ENCODE measurements around the gene FAHD1. TPM values are rescaled to one million over a fixed set of nuclear protein-coding genes. Genes with fewer than 3 reads are reported as not detected.

The FAHD1 gene
- total and polyA plus RNA-seq, 2 experiments from 2014 or later = 39.7 to 40.9 TPM

DNA sequence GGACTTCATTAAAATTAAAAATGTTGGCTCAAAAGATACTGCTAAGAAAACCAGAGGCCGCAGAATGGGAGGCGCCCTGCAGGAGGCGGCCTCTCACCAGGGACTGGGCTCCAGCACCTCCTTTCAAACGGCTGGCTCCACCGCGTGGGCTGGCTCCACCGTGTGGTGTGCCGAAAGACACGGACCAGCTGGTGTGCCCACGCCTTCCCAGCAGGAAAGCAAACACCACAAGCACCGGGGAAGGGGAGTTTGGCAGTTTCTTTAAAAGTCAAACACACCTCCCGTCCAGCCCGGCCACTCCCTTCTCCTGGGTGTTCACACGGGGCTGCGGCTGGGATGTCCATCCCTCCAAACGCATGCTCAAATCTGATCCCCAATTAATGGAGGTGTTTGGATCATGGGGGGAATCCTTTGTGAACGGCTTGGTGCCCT is 14.3 kb upstream of the FAHD1 start:
- peaks cover 7% of the 10 kb centered on the region for H3F3A ChIP-seq (ENCODE audit: insufficient read depth)
- no peak for TF ChIP-seq EZH2 (IDR thresholded peaks at IDR 0.05; ENCODE audit: insufficient read depth, poor library complexity, severe bottlenecking)
- no peak for TF ChIP-seq EZH2phosphoT487 (IDR thresholded peaks at IDR 0.05; ENCODE audit: insufficient read depth, low read depth)
- H3K9me2 ChIP-seq (ENCODE audit: insufficient read depth) = no peaks in the 10 kb centered on the region
- H3K27me3 ChIP-seq (replicated peaks; ENCODE audit: insufficient read depth) = no peaks in the 10 kb centered on the region
- H3K9ac ChIP-seq = no peak overlapping the region
- in situ Hi-C loops (cut with MboI) = no loop called here
- peak; percentile 80 for DNase-seq
- no peak overlapping the region for H2AFZ ChIP-seq
- no peaks in the 10 kb centered on the region for H3K4me1 ChIP-seq (ENCODE audit: insufficient read depth)
- 32 to 33% methylated on average over 17 of the region's 17 CpGs for WGBS, 2 experiments (ENCODE audit: low coverage in 1 of 2, low lambda C conversion rate in 2 of 2, missing lambda C conversion rate in 2 of 2)
- H4K20me1 ChIP-seq (ENCODE audit: insufficient read depth) = no peaks in the 10 kb centered on the region
- H3K4me2 ChIP-seq (ENCODE audit: unreplicated experiment) = peak overlapping the region; percentile 14
- H3K79me2 ChIP-seq (ENCODE audit: insufficient read depth) = no peaks in the 10 kb centered on the region
- no peak overlapping the region for H3K4me3 ChIP-seq
- no peak overlapping the region for H3K27ac ChIP-seq
- H3K36me3 ChIP-seq (ENCODE audit: low read depth) = no peaks in the 10 kb centered on the region; the same call in 1 of the 2 replicates
- H3K9me3 ChIP-seq (ENCODE audit: low read depth) = no peaks in the 10 kb centered on the region

DNA sequence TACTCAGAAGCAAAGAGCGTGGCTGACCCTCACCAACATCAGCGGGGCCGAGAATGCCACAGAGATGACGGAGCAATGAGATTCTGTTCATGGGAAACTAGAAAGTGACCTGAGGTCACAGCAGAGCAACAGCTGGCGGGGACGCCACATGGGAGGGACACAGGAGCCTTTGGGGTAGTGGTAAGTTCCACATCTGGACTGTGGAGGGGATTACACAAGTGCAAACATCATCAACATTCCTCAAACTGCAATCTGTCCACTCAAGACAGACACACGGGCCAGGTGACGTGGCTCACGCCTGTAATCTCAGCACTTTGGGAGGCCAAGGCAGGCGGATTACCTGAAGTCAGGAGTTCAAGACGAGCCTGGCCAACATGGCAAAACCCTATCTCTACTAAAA is 11.5 kb upstream of the FAHD1 start:
- TF ChIP-seq EZH2 (IDR thresholded peaks at IDR 0.05; ENCODE audit: insufficient read depth, poor library complexity, severe bottlenecking) = no peak
- TF ChIP-seq EZH2phosphoT487 (IDR thresholded peaks at IDR 0.05; ENCODE audit: insufficient read depth, low read depth) = no peak
- Histone ChIP-seq H3F3A (ENCODE audit: insufficient read depth) (peaks cover 7% of the 10 kb centered on the region), H4K20me1 (ENCODE audit: insufficient read depth) (no peaks in the 10 kb centered on the region), H3K79me2 (ENCODE audit: insufficient read depth) (no peaks in the 10 kb centered on the region), H3K4me2 (ENCODE audit: unreplicated experiment) (no peak overlapping the region), H2AFZ (no peak overlapping the region), H3K4me3 (no peak overlapping the region), H3K36me3 (ENCODE audit: low read depth) (no peaks in the 10 kb centered on the region; the same call in 1 of the 2 replicates), H3K4me1 (ENCODE audit: insufficient read depth) (no peaks in the 10 kb centered on the region), H3K27ac (no peak overlapping the region), H3K9me2 (ENCODE audit: insufficient read depth) (no peaks in the 10 kb centered on the region), H3K27me3 (replicated peaks; ENCODE audit: insufficient read depth) (no peaks in the 10 kb centered on the region), H3K9ac (no peak overlapping the region), H3K9me3 (ENCODE audit: low read depth) (no peaks in the 10 kb centered on the region)
- DNase-seq = no peak
- 89 to 90% methylated on average over 11 of the region's 11 CpGs for WGBS, 2 experiments (ENCODE audit: low coverage in 1 of 2, low lambda C conversion rate in 2 of 2, missing lambda C conversion rate in 2 of 2)
- in situ Hi-C loops (cut with MboI) = no loop called here

DNA sequence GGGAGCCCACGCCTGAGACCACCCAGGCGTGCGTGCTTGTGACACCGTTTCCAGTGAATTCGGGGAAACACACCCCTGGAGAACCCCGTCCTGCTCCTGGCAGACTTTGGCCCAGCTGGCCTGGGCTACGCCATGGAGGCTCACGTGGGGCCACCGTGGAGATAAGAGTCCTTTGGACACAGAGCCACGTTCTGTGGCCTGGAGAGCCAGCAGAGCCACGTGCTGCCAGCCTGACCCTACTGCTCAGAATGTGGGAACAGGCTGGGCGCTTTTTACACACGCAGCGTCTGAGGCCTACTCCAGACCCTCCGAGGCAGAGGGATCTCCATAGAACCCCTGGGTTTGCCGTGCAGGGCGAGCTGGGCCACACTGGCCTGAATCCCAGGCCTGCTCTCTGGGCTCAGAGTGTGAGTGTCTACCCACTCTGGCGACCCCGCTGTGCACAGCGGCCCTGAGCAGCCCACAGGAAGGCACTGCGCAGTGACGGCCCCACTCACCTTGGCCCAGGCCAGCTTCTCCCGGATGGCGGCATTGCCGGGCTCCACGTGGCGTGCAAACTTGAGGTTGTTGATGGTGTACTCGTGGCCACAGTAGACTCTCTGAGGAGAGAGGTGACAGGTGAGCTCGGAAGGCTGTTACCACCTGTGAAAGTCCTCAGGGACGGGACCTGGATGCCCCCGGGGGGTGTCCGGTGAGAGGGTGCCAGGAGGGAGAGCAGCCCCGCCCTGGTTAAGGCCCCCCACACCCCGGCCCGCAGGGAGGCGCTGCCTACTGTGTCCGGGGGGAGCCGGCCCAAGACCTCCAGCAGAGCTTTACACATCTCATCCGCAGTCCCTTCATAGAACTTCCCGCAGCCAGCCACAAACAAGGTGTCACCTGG is 10.4 kb upstream of the FAHD1 start:
- Histone ChIP-seq H3K27me3 (replicated peaks; ENCODE audit: insufficient read depth) (no peaks in the 10 kb centered on the region), H3K4me2 (ENCODE audit: unreplicated experiment) (no peak overlapping the region), H3K4me1 (ENCODE audit: insufficient read depth) (no peaks in the 10 kb centered on the region), H3K36me3 (ENCODE audit: low read depth) (no peaks in the 10 kb centered on the region; the same call in 1 of the 2 replicates), H3K4me3 (no peak overlapping the region), H3K9me2 (ENCODE audit: insufficient read depth) (no peaks in the 10 kb centered on the region), H3K9ac (no peak overlapping the region), H3K9me3 (ENCODE audit: low read depth) (no peaks in the 10 kb centered on the region), H3K79me2 (ENCODE audit: insufficient read depth) (no peaks in the 10 kb centered on the region), H3F3A (ENCODE audit: insufficient read depth) (peaks cover 7% of the 10 kb centered on the region), H3K27ac (no peak overlapping the region), H2AFZ (no peak overlapping the region), H4K20me1 (ENCODE audit: insufficient read depth) (no peaks in the 10 kb centered on the region)
- WGBS, 2 experiments (ENCODE audit: low coverage in 1 of 2, low lambda C conversion rate in 2 of 2, missing lambda C conversion rate in 2 of 2) = 91 to 92% methylated on average over 35 to 40 of the region's 40 CpGs
- TF ChIP-seq EZH2 (IDR thresholded peaks at IDR 0.05; ENCODE audit: insufficient read depth, poor library complexity, severe bottlenecking) = no peak
- TF ChIP-seq EZH2phosphoT487 (IDR thresholded peaks at IDR 0.05; ENCODE audit: insufficient read depth, low read depth) = no peak
- DNase-seq = no peak
- in situ Hi-C loops (cut with MboI) = no loop called here

DNA sequence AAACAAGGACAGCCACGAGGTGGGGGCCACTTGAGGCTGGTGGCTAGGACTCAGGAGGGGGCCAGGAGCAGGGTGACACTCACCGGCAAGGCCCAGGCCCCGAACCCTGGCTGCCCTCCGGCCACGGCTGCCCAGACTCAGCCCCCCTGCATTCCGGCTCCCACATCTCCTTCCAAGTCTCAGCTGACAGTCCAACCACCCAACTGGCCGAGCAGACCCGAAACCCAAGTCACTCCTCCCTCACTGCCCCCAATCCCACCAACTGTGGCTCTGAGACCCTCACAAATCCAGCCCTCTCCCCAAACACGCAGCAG is 9.8 kb upstream of the FAHD1 start:
- H3K79me2 ChIP-seq (ENCODE audit: insufficient read depth) = no peaks in the 10 kb centered on the region
- peaks cover 7% of the 10 kb centered on the region for H3F3A ChIP-seq (ENCODE audit: insufficient read depth)
- H3K9me3 ChIP-seq (ENCODE audit: low read depth) = no peaks in the 10 kb centered on the region
- WGBS, 2 experiments (ENCODE audit: low coverage in 1 of 2, low lambda C conversion rate in 2 of 2, missing lambda C conversion rate in 2 of 2) = 79 to 88% methylated on average over 9 of the region's 9 CpGs
- H3K9ac ChIP-seq = no peak overlapping the region
- DNase-seq = no peak
- no peaks in the 10 kb centered on the region; the same call in 1 of the 2 replicates for H3K36me3 ChIP-seq (ENCODE audit: low read depth)
- H3K4me2 ChIP-seq (ENCODE audit: unreplicated experiment) = no peak overlapping the region
- no peaks in the 10 kb centered on the region for H3K27me3 ChIP-seq (replicated peaks; ENCODE audit: insufficient read depth)
- H3K4me1 ChIP-seq (ENCODE audit: insufficient read depth) = no peaks in the 10 kb centered on the region
- no peak overlapping the region for H2AFZ ChIP-seq
- H3K27ac ChIP-seq = no peak overlapping the region
- in situ Hi-C loops (cut with MboI) = no loop called here
- H4K20me1 ChIP-seq (ENCODE audit: insufficient read depth) = no peaks in the 10 kb centered on the region
- no peaks in the 10 kb centered on the region for H3K9me2 ChIP-seq (ENCODE audit: insufficient read depth)
- H3K4me3 ChIP-seq = no peak overlapping the region
- TF ChIP-seq EZH2 (IDR thresholded peaks at IDR 0.05; ENCODE audit: insufficient read depth, poor library complexity, severe bottlenecking) (no peak), EZH2phosphoT487 (IDR thresholded peaks at IDR 0.05; ENCODE audit: insufficient read depth, low read depth) (no peak)

Measured in GM23248 (cell line).